Neuron (in vitro differentiated cells): ENCODE measurements around the gene CNR2.
"Not testable (repeated sequence)": the region's sequence is repeated elsewhere in the genome, so short reads cannot be mapped to it uniquely, and the experiment has no call there.

Experiments
- H2AFZ ChIP-seq: one replicate; pipeline ENCODE4 v1.6.1; 2013; ENCODE audit warnings: low read depth, mild to moderate bottlenecking, inconsistent platforms, low read length, moderate library complexity
- H3K27me3 ChIP-seq: one replicate; pipeline ENCODE4 v1.6.1; 2013; ENCODE audit warnings: low read length; ENCODE audit not compliant: insufficient read depth
- H3K36me3 ChIP-seq: one replicate; pipeline ENCODE4 v1.6.1; 2013; ENCODE audit warnings: low read length; ENCODE audit not compliant: insufficient read depth
- H3K4me1 ChIP-seq: one replicate; pipeline ENCODE4 v1.6.1; 2013; ENCODE audit warnings: low read length; ENCODE audit not compliant: insufficient read depth
- H3K4me3 ChIP-seq: 2 replicates; pipeline ENCODE4 v1.5.1; 2013; ENCODE audit warnings: mild to moderate bottlenecking, low read length, moderate library complexity
- H3K9me3 ChIP-seq: one replicate; pipeline ENCODE4 v1.6.1; 2013; ENCODE audit warnings: low read length

CNR2 gene

DNA sequence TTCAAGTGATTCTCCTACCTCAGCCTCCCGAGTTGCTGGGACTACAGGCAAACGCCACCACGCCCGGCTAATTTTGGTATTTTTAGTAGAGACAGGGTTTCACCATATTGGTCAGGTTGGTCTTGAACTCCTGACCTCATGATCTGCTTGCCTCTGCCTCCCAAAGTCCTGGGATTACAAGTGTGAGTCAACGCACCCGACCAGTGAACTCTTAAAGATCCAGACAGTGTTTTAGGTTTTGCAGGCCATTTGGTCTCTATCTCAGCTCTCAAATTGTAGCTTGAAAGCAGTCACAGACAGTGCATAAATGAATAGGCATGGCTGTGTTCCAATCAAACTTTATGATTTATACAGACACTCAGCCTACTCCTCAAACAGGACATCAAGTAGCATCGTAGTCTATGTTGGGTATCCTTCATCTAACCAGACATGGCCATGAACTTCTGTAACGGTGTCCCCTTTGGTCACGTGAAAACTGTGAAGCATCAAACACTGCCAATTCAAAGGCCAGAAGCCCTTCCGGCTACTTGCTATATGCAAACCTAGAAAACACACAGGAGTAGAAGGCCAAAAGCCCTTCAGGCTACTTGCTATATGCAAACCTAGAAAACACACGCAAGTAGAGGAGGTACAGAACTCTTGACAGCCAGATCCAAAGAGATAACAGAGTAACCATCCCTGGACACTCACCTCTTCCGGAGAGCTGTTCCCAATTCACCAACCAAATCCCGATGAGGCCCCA is 48.2 kb downstream of the CNR2 start:
- Histone ChIP-seq H3K36me3 (peaks cover 6% of the 10 kb centered on the region), H3K4me1 (peaks cover 7% of the 10 kb centered on the region), H3K9me3 (no peaks in the 10 kb centered on the region), H3K4me3 (no peak overlapping the region), H2AFZ (no peak overlapping the region), H3K27me3 (peaks cover 11% of the 10 kb centered on the region)

DNA sequence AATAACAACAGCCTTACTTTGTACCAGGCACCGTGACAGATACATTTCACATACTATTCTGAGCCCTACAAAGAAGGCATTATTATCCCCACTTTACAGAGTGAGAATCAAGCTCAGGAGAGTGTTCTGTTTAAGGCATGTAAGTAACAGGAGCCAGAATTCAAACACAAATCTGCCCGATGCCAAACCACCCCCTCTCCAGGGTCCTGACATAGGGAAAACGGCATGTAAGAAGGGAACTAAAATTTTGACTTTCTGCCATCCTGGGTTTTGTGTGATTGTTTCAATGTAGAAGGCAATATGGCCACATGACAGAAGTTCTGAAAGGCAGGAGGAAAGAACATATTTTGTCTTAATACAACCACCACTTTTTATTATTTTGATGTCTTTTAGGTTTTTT is 50.5 kb downstream of the CNR2 start:
- Histone ChIP-seq H3K36me3 (peaks cover 6% of the 10 kb centered on the region), H3K4me3 (no peak overlapping the region), H3K9me3 (no peaks in the 10 kb centered on the region), H2AFZ (no peak overlapping the region), H3K27me3 (peaks cover 7% of the 10 kb centered on the region), H3K4me1 (peaks cover 4% of the 10 kb centered on the region)

- H3K36me3 ChIP-seq = no peaks in the 10 kb centered on the region
- no peaks in the 10 kb centered on the region for H3K27me3 ChIP-seq
- H2AFZ ChIP-seq = no peak overlapping the region
- H3K9me3 ChIP-seq = peaks cover 1% of the 10 kb centered on the region
- no peaks in the 10 kb centered on the region for H3K4me1 ChIP-seq
- no peak overlapping the region for H3K4me3 ChIP-seq
Measured at GRCh38 chr1:23854568-23854967, 58.6 kb downstream of the CNR2 start.

GRCh38 chr1:23853124-23853523 is 60.0 kb downstream of the CNR2 start:
- not testable (repeated sequence) for H3K4me1 ChIP-seq, H2AFZ ChIP-seq, H3K36me3 ChIP-seq, H3K27me3 ChIP-seq, H3K9me3 ChIP-seq, H3K4me3 ChIP-seq

GRCh38 chr1:23851406-23851805 is 61.8 kb downstream of the CNR2 start:
- not testable (repeated sequence) for H3K9me3 ChIP-seq, H3K4me3 ChIP-seq, H2AFZ ChIP-seq, H3K36me3 ChIP-seq, H3K4me1 ChIP-seq, H3K27me3 ChIP-seq

DNA sequence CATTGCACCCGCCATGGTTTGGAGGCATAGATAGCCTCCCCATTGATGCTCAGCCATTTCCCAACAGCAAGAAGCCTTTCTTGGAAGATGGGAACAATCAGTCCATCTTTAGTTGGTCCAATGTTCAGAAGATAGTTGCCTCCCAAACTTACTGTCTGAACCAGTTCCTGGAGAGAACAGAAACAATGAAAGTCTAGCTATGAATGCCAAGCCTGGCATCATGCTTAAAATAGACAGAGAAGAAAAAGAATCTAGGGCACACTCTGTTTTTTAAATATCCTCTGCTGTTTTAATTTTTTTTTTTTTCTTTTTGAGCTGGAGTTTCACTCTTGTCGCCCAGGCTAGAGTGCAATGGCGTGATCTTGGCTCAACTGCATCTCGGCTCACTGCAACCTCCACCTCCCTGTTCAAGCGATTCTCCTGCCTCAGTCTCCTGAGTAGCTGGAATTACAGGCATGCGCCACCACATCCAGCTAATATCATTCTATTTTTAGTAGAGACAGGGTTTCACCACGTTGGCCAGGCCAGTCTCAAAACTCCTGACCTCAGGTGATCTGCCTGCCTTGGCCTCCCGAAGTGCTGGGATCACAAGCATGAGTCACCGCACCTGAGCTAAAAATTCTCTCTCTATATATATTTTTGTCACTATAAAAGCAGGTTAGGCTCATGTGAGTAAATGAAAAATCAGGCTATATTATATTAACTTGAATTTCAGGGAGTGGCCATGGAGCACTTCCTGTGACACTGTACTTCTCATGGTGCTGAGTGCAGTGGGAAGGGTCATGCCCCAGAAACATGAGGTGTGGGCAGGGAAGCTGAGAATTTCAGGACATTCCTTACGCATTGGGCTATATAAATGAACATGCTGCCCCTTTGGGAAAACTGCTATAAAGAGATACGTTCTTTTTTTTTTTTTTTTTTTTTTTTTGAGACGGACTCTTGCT is 64.2 kb downstream of the CNR2 start:
- Histone ChIP-seq H3K4me3 (no peak overlapping the region), H3K9me3 (peaks cover 4% of the 10 kb centered on the region), H2AFZ (no peak overlapping the region), H3K4me1 (no peaks in the 10 kb centered on the region), H3K36me3 (no peaks in the 10 kb centered on the region), H3K27me3 (no peaks in the 10 kb centered on the region)

GRCh38 chr1:23847482-23848095 is 65.6 kb downstream of the CNR2 start:
- not testable (repeated sequence) for H2AFZ ChIP-seq, H3K27me3 ChIP-seq, H3K36me3 ChIP-seq, H3K4me3 ChIP-seq, H3K9me3 ChIP-seq, H3K4me1 ChIP-seq

GRCh38 chr1:23845163-23845562 is 68.0 kb downstream of the CNR2 start:
- Histone ChIP-seq H3K36me3 (no peaks in the 10 kb centered on the region), H3K9me3 (peaks cover 3% of the 10 kb centered on the region), H3K27me3 (no peaks in the 10 kb centered on the region), H3K4me3 (no peak overlapping the region), H2AFZ (no peak overlapping the region), H3K4me1 (no peaks in the 10 kb centered on the region)

DNA sequence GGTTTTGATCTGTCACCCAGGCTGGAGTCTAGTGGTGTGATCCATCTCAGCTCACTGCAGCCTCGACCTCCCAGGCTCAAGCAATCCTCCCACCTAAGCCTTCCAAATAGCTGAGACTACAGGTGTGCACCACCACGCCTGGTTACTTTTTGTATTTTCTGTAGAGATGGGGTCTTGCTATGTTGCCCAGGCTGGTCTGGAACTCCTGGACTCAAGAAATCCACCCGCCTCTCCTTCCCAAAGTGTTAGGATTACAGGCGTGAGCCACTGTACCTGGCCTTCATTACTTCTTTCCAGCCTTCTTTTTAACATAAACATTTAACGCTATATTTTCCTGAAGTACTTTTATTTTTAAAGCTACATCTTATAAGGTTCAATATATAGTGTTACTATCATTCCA is 69.5 kb downstream of the CNR2 start:
- H3K4me1 ChIP-seq = peaks cover 3% of the 10 kb centered on the region
- no peaks in the 10 kb centered on the region for H3K36me3 ChIP-seq
- H2AFZ ChIP-seq = no peak overlapping the region
- H3K9me3 ChIP-seq = peaks cover 3% of the 10 kb centered on the region
- H3K27me3 ChIP-seq = no peaks in the 10 kb centered on the region
- H3K4me3 ChIP-seq = no peak overlapping the region

GRCh38 chr1:23838401-23838866 is 74.7 kb downstream of the CNR2 start:
- Histone ChIP-seq H2AFZ (peak overlapping the region; percentile 60), H3K4me3 (peak overlapping the region; percentile 34), H3K4me1 (peaks cover 7% of the 10 kb centered on the region)

GRCh38 chr1:23837908-23838307 is 75.3 kb downstream of the CNR2 start:
- peaks cover 12% of the 10 kb centered on the region for H3K27me3 ChIP-seq
- H3K9me3 ChIP-seq = no peaks in the 10 kb centered on the region
- H2AFZ ChIP-seq = peak overlapping the region; percentile 60
- H3K4me3 ChIP-seq = no peak overlapping the region
- no peaks in the 10 kb centered on the region for H3K36me3 ChIP-seq
- H3K4me1 ChIP-seq = peaks cover 7% of the 10 kb centered on the region

More at GRCh38 chr1:23838401-23838866, 74.7 kb downstream of the CNR2 start:
- H3K27me3 ChIP-seq = peaks cover 12% of the 10 kb centered on the region
- no peaks in the 10 kb centered on the region for H3K36me3 ChIP-seq
- H3K9me3 ChIP-seq = no peaks in the 10 kb centered on the region

GRCh38 chr1:23836037-23836436 is 77.1 kb downstream of the CNR2 start:
- no peaks in the 10 kb centered on the region for H3K9me3 ChIP-seq
- no peak overlapping the region for H3K4me3 ChIP-seq
- H3K36me3 ChIP-seq = no peaks in the 10 kb centered on the region
- no peak overlapping the region for H2AFZ ChIP-seq
- peaks cover 12% of the 10 kb centered on the region for H3K27me3 ChIP-seq
- H3K4me1 ChIP-seq = peaks cover 7% of the 10 kb centered on the region

DNA sequence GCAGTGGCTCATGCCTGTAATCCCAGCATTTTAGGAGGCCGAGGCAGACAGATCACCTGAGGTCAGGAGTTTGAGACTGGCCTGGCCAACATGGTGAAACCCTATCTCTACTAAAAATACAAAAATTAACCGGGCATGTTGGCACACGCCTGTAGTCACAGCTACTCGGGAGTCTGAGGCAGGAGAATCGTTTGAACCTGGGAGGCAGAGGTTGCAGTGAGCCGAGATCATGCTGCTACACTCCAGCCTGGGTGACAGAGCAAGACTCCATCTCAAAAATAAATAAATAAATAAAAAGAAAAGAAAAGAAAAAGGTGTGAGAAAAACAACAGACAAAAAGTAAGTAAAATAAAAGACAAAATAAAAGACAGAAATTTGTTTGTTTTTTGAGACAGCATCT is 79.0 kb downstream of the CNR2 start:
- not testable (repeated sequence) for H2AFZ ChIP-seq, H3K36me3 ChIP-seq, H3K4me1 ChIP-seq, H3K4me3 ChIP-seq, H3K9me3 ChIP-seq
- peaks cover 12% of the 10 kb centered on the region for H3K27me3 ChIP-seq
